Measurements from ENCODE around the gene CDC42BPB.

CDC42BPB gene

GRCh38 chr14:103100281-103101121 lies 43.2 kb upstream of the CDC42BPB start:
- TF ChIP-seq PAX5 (IDR thresholded peaks at IDR 0.05; ENCODE audit: insufficient read depth, low read length, severe bottlenecking) (no peak), SPI1 (IDR thresholded peaks at IDR 0.05; ENCODE audit: low read depth, low read length) (peak; percentile 96), POLR2A (IDR thresholded peaks at IDR 0.05; ENCODE audit: low read depth, low read length) (no peak)

GRCh38 chr14:103099733-103100280 lies 42.5 kb upstream of the CDC42BPB start:
- DNase-seq (ENCODE audit: insufficient read length, low spot score) (no peak), FAIRE-seq (no peak)
- TF ChIP-seq POU2F2 (IDR thresholded peaks at IDR 0.05; ENCODE audit: low read depth, low read length), result no peak
- TF ChIP-seq POLR2AphosphoS5 (IDR thresholded peaks at IDR 0.05; ENCODE audit: low read depth, low read length), result no peak

More at GRCh38 chr14:103100281-103101121, 43.2 kb upstream of the CDC42BPB start:
- DNase-seq (ENCODE audit: insufficient read length, low spot score), result no peak
- FAIRE-seq, result peak; percentile 93

- TF ChIP-seq SPI1 (IDR thresholded peaks at IDR 0.05; ENCODE audit: low read depth, low read length) (no peak), POLR2A (IDR thresholded peaks at IDR 0.05; ENCODE audit: low read depth, low read length) (no peak), PAX5 (IDR thresholded peaks at IDR 0.05; ENCODE audit: insufficient read depth, low read length, severe bottlenecking) (no peak)
- DNase-seq (ENCODE audit: insufficient read length, low spot score) (no peak), FAIRE-seq (no peak)
These were observed 41.9 kb upstream of the CDC42BPB start for GRCh38 chr14:103099081-103099732.

DNA sequence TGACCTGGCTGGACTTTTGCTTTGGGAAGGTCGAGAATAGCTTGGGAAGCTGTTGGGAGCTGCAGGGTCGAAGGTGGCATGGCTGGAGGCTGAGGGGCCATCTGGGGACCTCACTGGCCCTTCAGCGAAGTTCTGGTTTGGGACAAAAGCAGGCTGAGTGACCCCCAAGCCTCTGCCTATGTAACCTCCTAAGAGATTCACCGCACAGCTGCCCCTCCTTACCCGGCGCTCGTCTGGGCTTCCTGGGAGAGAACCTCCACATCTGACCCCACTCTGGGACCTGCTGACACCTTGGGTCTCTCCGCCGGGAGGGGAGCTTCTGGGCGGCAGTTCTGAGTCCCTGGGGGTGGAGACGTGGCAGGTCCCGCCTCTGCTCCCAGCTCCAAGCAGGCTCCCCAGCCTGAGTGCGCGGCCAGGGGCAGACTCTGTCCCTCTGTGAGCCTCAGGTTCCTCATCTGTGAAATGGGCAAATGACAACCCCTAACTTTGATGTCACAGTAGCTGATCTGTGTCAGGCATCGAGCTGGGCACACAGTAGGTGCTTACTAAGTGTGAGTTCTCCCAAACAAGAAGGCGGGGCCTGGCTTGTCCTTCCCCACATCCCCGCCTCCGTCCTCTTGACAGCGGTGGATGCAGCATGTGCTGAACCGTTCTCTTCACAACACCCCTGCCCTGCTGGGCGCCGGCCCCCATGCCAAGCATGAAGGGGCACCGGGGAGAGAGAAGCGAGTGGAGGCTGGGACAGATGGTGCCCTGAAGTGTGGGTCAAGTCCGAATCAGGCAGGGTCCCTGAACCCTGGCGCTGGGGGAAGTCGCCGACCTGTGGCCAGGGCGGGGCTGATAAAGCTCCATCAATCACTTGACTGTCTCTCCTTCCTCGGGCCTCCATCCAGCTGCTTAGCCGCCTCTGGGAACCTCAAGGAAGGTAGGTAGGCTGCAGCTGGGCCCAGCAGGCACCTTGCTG lies 40.9 kb upstream of the CDC42BPB start:
- DNase-seq (ENCODE audit: insufficient read length, low spot score) (no peak), FAIRE-seq (no peak)
- TF ChIP-seq POLR2AphosphoS5 (IDR thresholded peaks at IDR 0.05; ENCODE audit: low read depth, low read length) (no peak), PAX5 (IDR thresholded peaks at IDR 0.05; ENCODE audit: insufficient read depth, low read length, severe bottlenecking) (no peak), POLR2A (IDR thresholded peaks at IDR 0.05; ENCODE audit: low read depth, low read length) (no peak), TAF1 (IDR thresholded peaks at IDR 0.05; ENCODE audit: low read depth, low read length) (no peak), SPI1 (IDR thresholded peaks at IDR 0.05; ENCODE audit: low read depth, low read length) (no peak), POU2F2 (IDR thresholded peaks at IDR 0.05; ENCODE audit: low read depth, low read length) (no peak)

GRCh38 chr14:103097244-103097993 lies 40.1 kb upstream of the CDC42BPB start:
- no peak for DNase-seq (ENCODE audit: insufficient read length, low spot score)
- no peak for TF ChIP-seq SPI1 (IDR thresholded peaks at IDR 0.05; ENCODE audit: low read depth, low read length)
- FAIRE-seq, result no peak

GRCh38 chr14:103096387-103096786 lies 39.0 kb upstream of the CDC42BPB start:
- no peak for TF ChIP-seq POU2F2 (IDR thresholded peaks at IDR 0.05; ENCODE audit: low read depth, low read length)
- no peak for TF ChIP-seq POLR2A (IDR thresholded peaks at IDR 0.05; ENCODE audit: low read depth, low read length)
- TF ChIP-seq PAX5 (IDR thresholded peaks at IDR 0.05; ENCODE audit: insufficient read depth, low read length, severe bottlenecking), result no peak
- no peak for TF ChIP-seq SPI1 (IDR thresholded peaks at IDR 0.05; ENCODE audit: low read depth, low read length)
- TF ChIP-seq POLR2AphosphoS5 (IDR thresholded peaks at IDR 0.05; ENCODE audit: low read depth, low read length), result no peak
- no peak for TF ChIP-seq TAF1 (IDR thresholded peaks at IDR 0.05; ENCODE audit: low read depth, low read length)
- FAIRE-seq, result no peak
- DNase-seq (ENCODE audit: insufficient read length, low spot score), result no peak

DNA sequence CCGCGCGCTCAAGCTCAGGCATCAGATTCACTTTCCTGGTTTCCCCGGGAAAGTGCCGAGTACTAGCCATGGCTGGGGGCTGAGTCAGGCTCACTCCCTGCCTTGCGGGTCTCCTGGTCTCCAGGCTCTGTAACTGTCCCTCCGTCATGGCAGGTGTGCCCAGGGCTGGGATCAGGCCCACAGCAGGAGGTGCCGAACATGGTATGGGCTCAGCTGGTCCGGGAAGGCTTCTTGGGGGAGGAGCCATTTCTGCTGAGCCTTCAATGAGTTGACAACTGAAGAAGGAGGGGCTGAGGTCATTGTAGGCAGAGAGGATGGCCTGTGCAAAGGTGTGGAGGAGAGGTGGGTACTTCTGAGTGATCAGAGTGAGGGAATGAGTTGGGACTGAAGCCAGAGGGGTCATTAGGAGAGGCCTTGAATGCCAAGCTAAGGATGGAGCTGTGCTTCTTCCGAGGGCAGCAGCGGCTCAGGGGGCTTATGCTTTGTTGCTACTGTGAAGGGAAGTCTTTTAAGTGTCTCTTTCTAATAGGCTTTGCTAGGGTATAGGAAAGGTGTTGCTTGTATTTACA lies 37.9 kb upstream of the CDC42BPB start:
- no peak for TF ChIP-seq SPI1 (IDR thresholded peaks at IDR 0.05; ENCODE audit: low read depth, low read length)
- no peak for TF ChIP-seq TAF1 (IDR thresholded peaks at IDR 0.05; ENCODE audit: low read depth, low read length)
- no peak for DNase-seq (ENCODE audit: insufficient read length, low spot score)
- FAIRE-seq, result no peak

GRCh38 chr14:103094406-103095209 lies 37.3 kb upstream of the CDC42BPB start, which contains the start of gene EXOC3L4:
Gene EXOC3L4, plus strand, starts transcription at chr14:103094725. Its CDS starts 5,495 bp downstream, at chr14:103100220.
- FAIRE-seq, result no peak

More at GRCh38 chr14:103094406-103095209, 37.3 kb upstream of the CDC42BPB start, which contains the start of gene EXOC3L4:
- TF ChIP-seq POLR2A (IDR thresholded peaks at IDR 0.05; ENCODE audit: low read depth, low read length) (no peak), SPI1 (IDR thresholded peaks at IDR 0.05; ENCODE audit: low read depth, low read length) (no peak), PAX5 (IDR thresholded peaks at IDR 0.05; ENCODE audit: insufficient read depth, low read length, severe bottlenecking) (no peak), POU2F2 (IDR thresholded peaks at IDR 0.05; ENCODE audit: low read depth, low read length) (no peak), TAF1 (IDR thresholded peaks at IDR 0.05; ENCODE audit: low read depth, low read length) (no peak), POLR2AphosphoS5 (IDR thresholded peaks at IDR 0.05; ENCODE audit: low read depth, low read length) (no peak)
- DNase-seq (ENCODE audit: insufficient read length, low spot score), result no peak
